BJ (cell line): Measurements from ENCODE around the gene TARP.
"Not testable (repeated sequence)": the region's sequence is repeated elsewhere in the genome, so short reads cannot be mapped to it uniquely, and the experiment has no call there.

Experiments used
- CTCF ChIA-PET: fragments of 350-600 bp; formaldehyde crosslinking; extraction: SDS; loops from one replicate; lab custom pipeline; 2021; ENCODE audit warnings: antibody characterized with exemption, inconsistent platforms; lab: Yijun Ruan, JAX
- POLR2A ChIA-PET: fragments of 300-600 bp; sonication (Branson Sonifier 250); formaldehyde crosslinking; extraction: SDS; loops from one replicate; lab custom pipeline; 2021; ENCODE audit warnings: antibody characterized with exemption; lab: Charles Lee
- DNase-seq: peaks from one replicate; pipeline ENCODE4 v3.0.0-alpha.2; 2011; ENCODE audit warnings: low read depth
- H3K27me3 ChIP-seq: 2 replicates; pipeline ENCODE4 v1.6.0; 2011; ENCODE audit warnings: low read length; ENCODE audit not compliant: control insufficient read depth, insufficient read depth
- H3K36me3 ChIP-seq: 2 replicates; pipeline ENCODE4 v1.5.1; 2011; ENCODE audit warnings: low read length; ENCODE audit not compliant: control insufficient read depth, insufficient read depth
- H3K4me3 ChIP-seq: 2 replicates; pipeline ENCODE4 v1.5.1; 2011; ENCODE audit warnings: low read depth, mild to moderate bottlenecking, control low read depth, low read length
- CTCF ChIP-seq: IDR thresholded peaks from 2 replicates; pipeline ENCODE4 v1.5.1; 2011; ENCODE audit warnings: low read depth, mild to moderate bottlenecking, control low read depth, inconsistent platforms, low read length, moderate library complexity; ENCODE audit not compliant: insufficient read depth

Gene TARP

GRCh38 chr7:38235606-38236005, 37.8 kb downstream of the TARP start:
- Histone ChIP-seq H3K27me3 (no peaks in the 10 kb centered on the region), H3K36me3 (peaks cover under 1% of the 10 kb centered on the region; the same call in 1 of the 2 replicates), H3K4me3 (no peak overlapping the region)
- CTCF ChIA-PET: interaction anchor here (1.7 to 2.1 kb wide), 2 partner anchors 12 to 100 kb away, joined by 4 to 11 read pairs; no protein-coding TSS in a partner anchor
- no peak for TF ChIP-seq CTCF
- POLR2A ChIA-PET: no interaction called here
- DNase-seq: no peak

- H3K4me3 ChIP-seq, POLR2A ChIA-PET, H3K27me3 ChIP-seq, DNase-seq, H3K36me3 ChIP-seq: not testable (repeated sequence)
- CTCF ChIA-PET: interaction anchor here (0.6 to 2.3 kb wide), 4 partner anchors 11 to 120 kb away, joined by 4 to 11 read pairs (median 6); no protein-coding TSS in a partner anchor
Observed at GRCh38 chr7:38234759-38235158, 38.7 kb downstream of the TARP start.

- CTCF ChIA-PET: interaction anchor here (1.1 to 2.3 kb wide), 3 partner anchors 10 to 125 kb away, joined by 4 to 9 read pairs (median 6); no protein-coding TSS in a partner anchor
- DNase-seq: no peak
- no peak for TF ChIP-seq CTCF
- H3K4me3 ChIP-seq: no peak overlapping the region
- H3K27me3 ChIP-seq: no peaks in the 10 kb centered on the region
- POLR2A ChIA-PET: no interaction called here
- H3K36me3 ChIP-seq: peaks cover 3% of the 10 kb centered on the region
Observed at GRCh38 chr7:38232502-38233366, 40.7 kb downstream of the TARP start.

GRCh38 chr7:38229884-38230642, 43.4 kb downstream of the TARP start:
- H3K36me3 ChIP-seq: peaks cover 3% of the 10 kb centered on the region
- no peak overlapping the region for H3K4me3 ChIP-seq
- ChIA-PET POLR2A (no interaction called here), CTCF (interaction anchor here (0.7 to 2.7 kb wide), 2 partner anchors 14 to 148 kb away, joined by 3 to 17 read pairs; no protein-coding TSS in a partner anchor)
- TF ChIP-seq CTCF: no peak
- H3K27me3 ChIP-seq: no peaks in the 10 kb centered on the region
- DNase-seq: no peak

GRCh38 chr7:38229386-38229785, 44.0 kb downstream of the TARP start:
- ChIA-PET POLR2A (no interaction called here), CTCF (interaction anchor here (0.7 to 2.7 kb wide), 2 partner anchors 14 to 148 kb away, joined by 3 to 17 read pairs; no protein-coding TSS in a partner anchor)
- TF ChIP-seq CTCF: no peak
- Histone ChIP-seq H3K36me3 (peaks cover 3% of the 10 kb centered on the region), H3K27me3 (no peaks in the 10 kb centered on the region), H3K4me3 (no peak overlapping the region)
- no peak for DNase-seq
